ENCODE measurements around the gene KRTAP10-8.
"Not testable (repeated sequence)": the region's sequence is repeated elsewhere in the genome, so short reads cannot be mapped to it uniquely, and the experiment has no call there.

KRTAP10-8 gene

DNA sequence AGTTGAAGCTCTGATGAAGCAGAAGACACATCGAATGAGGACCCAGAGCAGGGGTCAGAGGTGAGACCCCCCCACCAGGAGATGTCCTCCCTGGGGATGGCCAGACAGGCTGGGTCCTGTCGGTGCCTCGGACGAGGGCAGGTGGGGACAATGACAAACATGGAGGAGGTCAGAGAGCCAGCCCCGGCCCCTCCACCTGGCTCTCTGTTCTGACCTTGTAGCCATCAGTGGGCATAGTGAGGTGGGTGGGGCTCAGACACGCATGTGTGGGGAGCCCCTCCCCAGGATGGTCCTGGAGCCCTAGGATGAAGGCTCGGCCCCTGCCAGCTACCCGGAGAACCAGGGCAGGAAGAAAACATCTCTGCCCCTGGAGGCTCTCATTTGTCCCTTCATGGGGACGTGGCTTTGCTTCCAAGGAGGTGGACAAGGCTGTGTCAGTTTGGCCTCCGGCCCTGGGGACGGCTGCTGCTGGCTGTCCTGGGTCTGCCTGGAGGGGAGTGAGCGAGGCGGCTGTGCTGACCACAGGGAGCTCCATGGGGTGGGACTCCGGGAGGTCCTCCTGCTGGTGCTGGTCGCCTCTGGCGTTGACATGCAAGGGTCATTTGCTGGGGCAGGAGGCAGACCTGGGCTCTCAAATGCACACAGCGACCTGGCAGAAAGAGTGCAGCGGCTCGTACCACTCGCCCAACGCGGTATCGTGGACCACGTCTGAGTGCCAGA lies 22.1 kb upstream of the KRTAP10-8 start:
- TF ChIP-seq ZFX (IDR thresholded peaks at IDR 0.05; ENCODE audit: borderline replicate concordance) = no peak
- TF ChIP-seq, protein P1, sequence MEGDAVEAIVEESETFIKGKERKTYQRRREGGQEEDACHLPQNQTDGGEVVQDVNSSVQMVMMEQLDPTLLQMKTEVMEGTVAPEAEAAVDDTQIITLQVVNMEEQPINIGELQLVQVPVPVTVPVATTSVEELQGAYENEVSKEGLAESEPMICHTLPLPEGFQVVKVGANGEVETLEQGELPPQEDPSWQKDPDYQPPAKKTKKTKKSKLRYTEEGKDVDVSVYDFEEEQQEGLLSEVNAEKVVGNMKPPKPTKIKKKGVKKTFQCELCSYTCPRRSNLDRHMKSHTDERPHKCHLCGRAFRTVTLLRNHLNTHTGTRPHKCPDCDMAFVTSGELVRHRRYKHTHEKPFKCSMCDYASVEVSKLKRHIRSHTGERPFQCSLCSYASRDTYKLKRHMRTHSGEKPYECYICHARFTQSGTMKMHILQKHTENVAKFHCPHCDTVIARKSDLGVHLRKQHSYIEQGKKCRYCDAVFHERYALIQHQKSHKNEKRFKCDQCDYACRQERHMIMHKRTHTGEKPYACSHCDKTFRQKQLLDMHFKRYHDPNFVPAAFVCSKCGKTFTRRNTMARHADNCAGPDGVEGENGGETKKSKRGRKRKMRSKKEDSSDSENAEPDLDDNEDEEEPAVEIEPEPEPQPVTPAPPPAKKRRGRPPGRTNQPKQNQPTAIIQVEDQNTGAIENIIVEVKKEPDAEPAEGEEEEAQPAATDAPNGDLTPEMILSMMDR (IDR thresholded peaks at IDR 0.05) = no peak
- H3K27ac ChIP-seq = no peak overlapping the region

DNA sequence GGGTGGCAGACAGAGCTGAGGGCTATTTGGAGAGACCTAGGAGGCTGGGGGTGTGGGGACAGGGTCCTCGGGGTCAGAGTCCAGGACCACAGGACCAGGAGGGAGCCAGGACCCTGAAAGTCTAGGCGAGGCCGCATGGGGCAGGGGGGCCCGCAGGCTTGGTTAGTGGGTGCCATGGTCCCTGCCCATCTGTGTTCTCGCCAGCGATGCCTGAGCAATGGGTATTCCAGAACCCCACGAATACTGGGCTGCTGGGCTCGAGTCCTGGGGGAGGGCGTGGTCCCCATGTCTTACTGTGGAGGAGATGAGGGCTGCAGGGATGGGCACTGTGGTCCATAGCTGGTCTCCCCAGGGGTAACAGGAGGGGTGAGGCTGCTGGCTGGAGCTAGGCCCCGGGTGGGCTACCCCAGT lies 21.6 kb upstream of the KRTAP10-8 start:
- TF ChIP-seq, protein P1 (IDR thresholded peaks at IDR 0.05) = no peak
- TF ChIP-seq ZFX (IDR thresholded peaks at IDR 0.05; ENCODE audit: borderline replicate concordance) = no peak

DNA sequence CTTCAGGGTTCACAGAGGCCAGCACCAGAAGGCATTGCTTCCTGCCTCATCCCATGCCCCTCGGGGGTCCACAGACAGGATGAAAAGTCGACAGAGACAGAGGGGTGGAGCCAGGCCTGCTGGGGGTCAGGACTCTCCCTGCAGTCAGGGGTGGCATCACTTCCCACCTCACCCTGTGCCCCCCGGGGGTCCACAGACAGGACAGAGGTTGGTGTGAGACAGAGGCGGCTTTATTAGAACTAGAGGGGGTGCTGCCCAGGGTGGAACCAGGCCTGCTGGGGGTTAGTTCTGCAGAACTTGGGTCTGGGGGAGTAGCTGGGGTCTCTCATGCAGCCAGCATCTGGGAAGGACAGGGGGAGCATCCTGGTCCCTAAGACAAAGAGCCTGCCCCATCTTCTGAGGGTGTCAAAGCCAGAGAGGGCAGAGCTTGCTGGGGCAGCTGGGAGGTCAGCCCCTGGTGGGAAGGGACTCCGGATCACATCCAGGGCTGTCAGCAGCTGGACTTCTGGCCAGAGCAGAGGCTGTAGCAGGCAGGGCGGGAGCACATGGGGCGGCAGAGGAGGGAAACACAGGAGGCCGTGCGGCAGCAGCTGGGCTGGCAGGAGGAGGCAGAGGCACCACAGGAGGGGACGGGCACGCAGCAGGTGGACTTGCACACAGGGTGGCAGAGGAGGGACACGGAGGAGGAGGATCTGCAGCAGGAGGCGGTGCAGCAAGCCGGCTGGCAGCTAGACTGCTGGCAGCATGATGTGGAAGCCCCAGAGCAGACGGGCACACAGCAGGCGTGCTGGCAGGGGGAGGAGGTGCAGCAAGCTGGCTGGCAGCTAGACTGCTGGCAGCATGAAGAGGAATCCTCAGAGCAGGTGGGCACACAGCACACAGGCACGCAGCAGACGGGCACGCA lies 20.7 kb upstream of the KRTAP10-8 start:
- not testable (repeated sequence) for H3K27ac ChIP-seq

More for the DNA sequence above, 21.6 kb upstream of the KRTAP10-8 start:
- no peak overlapping the region for H3K27ac ChIP-seq

DNA sequence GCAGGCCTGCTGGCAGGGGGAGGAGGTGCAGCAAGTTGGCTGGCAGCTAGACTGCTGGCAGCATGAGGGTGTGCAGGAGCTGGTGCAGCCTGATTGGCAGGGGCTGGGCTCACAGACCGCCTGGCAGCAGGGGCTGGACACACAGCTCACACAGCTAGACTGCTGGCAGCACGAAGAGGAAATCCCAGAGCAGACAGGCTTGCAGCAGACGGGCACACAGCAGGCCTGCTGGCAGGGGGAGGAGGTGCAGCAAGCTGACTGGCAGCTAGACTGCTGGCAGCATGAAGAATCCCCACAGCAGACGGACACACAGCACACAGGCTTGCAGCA lies 20.1 kb upstream of the KRTAP10-8 start:
- not testable (repeated sequence) for H3K27ac ChIP-seq

DNA sequence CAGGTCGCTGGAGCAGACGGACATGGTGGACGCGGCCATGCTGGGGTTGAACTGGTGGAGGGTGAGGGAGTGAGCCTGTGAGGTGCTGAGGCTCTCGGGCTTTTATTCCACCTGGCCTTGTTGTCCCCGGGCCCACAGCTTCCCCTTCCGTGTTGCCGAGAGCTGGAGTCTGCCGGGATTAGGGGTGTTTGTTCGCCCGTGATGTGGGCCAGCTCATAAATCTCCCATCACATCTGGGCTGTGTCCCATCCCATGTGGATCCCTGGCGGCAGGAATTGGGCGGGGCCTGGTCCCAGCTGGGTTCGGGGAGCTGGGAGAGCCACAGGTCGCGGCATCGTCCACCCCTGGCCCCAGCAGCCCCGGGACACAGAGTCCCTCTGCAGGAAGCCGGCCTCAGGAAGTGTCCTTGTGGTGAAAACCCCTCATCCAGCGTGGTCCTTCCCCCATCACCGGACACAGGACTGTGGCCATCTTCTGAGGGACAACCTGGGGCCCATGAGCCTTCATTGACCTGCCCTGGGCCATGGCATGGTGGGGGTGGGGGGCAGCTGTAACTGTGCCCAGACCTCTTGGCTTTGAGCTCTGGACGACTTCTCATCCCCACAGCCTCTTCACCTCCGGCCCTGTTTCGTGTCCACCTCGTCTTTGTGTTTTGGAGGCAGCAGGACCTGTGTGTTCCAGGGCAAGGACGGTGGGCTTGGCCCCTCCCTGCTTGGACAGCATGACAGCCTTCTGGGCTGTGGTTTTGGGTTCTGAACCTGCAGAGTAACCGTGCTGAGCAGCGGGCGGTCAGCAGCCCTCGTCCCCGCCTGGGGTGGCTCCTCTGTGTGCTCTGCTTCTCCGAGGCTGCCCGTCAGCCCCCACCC lies 19.2 kb upstream of the KRTAP10-8 start, which contains the start of gene KRTAP10-6:
Gene KRTAP10-6 (minus strand): TSS at position 60 of the 866 bp plus-strand sequence. CDS start 21 bp downstream, at position 39.
- TF ChIP-seq ZFX (IDR thresholded peaks at IDR 0.05; ENCODE audit: borderline replicate concordance) = no peak
- TF ChIP-seq, protein P1 (IDR thresholded peaks at IDR 0.05) = no peak
- H3K27ac ChIP-seq = no peak within 1 kb of the TSS

DNA sequence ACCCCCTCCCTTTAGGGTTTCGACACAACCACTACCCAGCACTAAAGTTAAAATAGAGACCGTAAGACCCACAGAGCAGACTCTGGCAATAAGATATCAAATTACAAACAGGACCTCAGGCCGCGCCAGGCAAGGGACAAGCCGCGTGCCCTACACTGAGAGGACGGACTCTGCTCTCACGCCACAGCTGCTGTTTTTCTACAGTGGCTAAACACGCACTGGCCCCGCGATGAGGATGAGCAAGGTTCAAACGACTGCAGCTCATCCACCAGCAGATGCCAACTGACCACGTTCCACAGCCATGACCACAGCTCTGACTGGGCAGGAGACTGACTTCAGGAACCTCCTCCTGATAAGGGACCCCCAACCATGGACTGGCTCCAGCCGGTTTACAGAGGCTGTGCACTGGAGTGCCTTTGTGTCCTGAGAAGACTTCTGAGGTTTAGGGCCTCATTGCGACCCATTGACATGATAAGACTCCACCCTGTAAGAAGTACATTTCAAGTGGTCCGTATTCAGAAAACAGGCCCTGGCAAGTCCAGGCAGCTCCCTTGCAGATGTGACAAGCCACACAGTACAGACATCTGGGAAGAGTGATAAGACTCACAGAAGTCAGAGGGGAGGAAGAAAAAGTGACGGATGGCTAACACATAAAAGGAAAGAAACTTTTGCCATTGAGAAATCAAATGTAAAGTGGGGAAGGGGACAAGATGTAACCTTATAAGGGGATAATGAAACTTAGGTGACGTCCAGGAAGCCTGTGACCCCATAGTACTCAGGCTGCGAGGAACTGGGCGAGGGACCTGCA lies 18.1 kb upstream of the KRTAP10-8 start:
- H3K27ac ChIP-seq = no peak overlapping the region
- TF ChIP-seq, protein P1 (IDR thresholded peaks at IDR 0.05) = no peak
- no peak for TF ChIP-seq ZFX (IDR thresholded peaks at IDR 0.05; ENCODE audit: borderline replicate concordance)

DNA sequence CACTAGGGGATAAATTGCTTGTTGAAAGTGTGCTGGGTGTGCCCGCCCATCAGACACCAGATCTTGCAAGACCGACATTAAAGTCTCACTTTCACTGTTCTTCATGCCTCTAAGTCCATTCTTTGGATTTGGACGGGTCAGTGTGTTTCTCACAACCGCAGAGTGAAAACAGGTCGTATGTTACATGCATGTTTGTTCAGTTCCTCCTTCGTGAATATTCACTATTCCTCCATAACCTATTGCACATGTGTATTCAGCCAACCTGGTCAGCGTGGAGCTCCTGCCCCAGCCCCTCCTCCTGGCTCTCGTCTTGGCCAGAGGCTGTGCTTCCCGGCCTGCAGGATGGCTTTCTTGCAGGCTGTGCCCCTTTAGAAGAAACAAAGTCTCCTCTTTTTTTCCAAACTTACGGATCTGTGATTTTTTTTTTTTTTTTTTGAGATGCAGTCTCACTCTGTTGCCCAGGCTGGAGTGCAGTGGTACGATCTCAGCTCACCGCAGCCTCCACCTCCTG lies 17.4 kb upstream of the KRTAP10-8 start:
- TF ChIP-seq, protein P1 (IDR thresholded peaks at IDR 0.05) = no peak
- no peak for TF ChIP-seq ZFX (IDR thresholded peaks at IDR 0.05; ENCODE audit: borderline replicate concordance)
- H3K27ac ChIP-seq = no peak overlapping the region

All from 22Rv1 (cell line).